ENCODE results near the gene DOCK2. TPM values are rescaled to one million over a fixed set of nuclear protein-coding genes. Genes with fewer than 3 reads are reported as not detected.

Gene DOCK2
- total RNA-seq, 1 experiment from 2014 or later = 4.6 TPM

DNA sequence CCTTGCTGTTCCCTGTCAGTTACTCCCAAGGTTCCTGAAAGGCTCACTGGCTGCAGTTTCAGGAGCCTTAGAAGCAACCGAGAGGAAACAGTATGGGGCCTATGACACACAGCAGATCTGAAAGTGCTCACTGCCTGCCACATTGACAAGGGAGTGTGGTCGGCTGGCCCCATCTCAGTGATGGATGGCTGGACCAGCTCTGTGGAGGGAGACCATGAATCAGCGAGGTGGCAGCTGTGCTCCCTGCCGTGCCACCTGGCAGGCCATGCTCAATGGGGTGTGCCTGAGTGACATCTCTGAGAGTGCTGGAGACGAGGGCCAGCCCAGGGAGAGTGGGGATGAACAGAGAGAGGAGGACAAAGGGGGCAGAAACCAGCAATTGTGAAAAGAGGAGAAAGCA lies 49.1 kb downstream of the DOCK2 start:
- H3K4me3 Mint-ChIP-seq = no peak overlapping the region
- no peaks in the 10 kb centered on the region for H3K27me3 Mint-ChIP-seq (ENCODE audit: low read depth)
- no peaks in the 10 kb centered on the region for H3K4me1 Mint-ChIP-seq
- no peaks in the 10 kb centered on the region for H3K9me3 Mint-ChIP-seq
- H3K36me3 Mint-ChIP-seq = no peaks in the 10 kb centered on the region
- POLR2A ChIA-PET = no interaction called here
- TF ChIP-seq JUN (CRISPR knock-in tag; IDR thresholded peaks at IDR 0.05) (no peak), ELF4 (CRISPR knock-in tag; IDR thresholded peaks at IDR 0.05; ENCODE audit: low read depth) (no peak), ZNF317 (CRISPR knock-in tag; IDR thresholded peaks at IDR 0.05; ENCODE audit: borderline replicate concordance, low read depth) (no peak), ESRRA (CRISPR knock-in tag; IDR thresholded peaks at IDR 0.05; ENCODE audit: borderline replicate concordance) (no peak), ZNF263 (CRISPR knock-in tag; IDR thresholded peaks at IDR 0.05; ENCODE audit: low read depth) (no peak), JAZF1 (CRISPR knock-in tag; IDR thresholded peaks at IDR 0.05) (no peak), ZNF281 (CRISPR knock-in tag; IDR thresholded peaks at IDR 0.05) (no peak), GTF2I (CRISPR knock-in tag; conservative IDR thresholded peaks at IDR 0.05) (no peak)
- TF ChIP-seq, protein P1, sequence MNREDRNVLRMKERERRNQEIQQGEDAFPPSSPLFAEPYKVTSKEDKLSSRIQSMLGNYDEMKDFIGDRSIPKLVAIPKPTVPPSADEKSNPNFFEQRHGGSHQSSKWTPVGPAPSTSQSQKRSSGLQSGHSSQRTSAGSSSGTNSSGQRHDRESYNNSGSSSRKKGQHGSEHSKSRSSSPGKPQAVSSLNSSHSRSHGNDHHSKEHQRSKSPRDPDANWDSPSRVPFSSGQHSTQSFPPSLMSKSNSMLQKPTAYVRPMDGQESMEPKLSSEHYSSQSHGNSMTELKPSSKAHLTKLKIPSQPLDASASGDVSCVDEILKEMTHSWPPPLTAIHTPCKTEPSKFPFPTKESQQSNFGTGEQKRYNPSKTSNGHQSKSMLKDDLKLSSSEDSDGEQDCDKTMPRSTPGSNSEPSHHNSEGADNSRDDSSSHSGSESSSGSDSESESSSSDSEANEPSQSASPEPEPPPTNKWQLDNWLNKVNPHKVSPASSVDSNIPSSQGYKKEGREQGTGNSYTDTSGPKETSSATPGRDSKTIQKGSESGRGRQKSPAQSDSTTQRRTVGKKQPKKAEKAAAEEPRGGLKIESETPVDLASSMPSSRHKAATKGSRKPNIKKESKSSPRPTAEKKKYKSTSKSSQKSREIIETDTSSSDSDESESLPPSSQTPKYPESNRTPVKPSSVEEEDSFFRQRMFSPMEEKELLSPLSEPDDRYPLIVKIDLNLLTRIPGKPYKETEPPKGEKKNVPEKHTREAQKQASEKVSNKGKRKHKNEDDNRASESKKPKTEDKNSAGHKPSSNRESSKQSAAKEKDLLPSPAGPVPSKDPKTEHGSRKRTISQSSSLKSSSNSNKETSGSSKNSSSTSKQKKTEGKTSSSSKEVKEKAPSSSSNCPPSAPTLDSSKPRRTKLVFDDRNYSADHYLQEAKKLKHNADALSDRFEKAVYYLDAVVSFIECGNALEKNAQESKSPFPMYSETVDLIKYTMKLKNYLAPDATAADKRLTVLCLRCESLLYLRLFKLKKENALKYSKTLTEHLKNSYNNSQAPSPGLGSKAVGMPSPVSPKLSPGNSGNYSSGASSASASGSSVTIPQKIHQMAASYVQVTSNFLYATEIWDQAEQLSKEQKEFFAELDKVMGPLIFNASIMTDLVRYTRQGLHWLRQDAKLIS (CRISPR knock-in tag; IDR thresholded peaks at IDR 0.05; ENCODE audit: borderline replicate concordance) = no peak
- TF ChIP-seq, protein P2, sequence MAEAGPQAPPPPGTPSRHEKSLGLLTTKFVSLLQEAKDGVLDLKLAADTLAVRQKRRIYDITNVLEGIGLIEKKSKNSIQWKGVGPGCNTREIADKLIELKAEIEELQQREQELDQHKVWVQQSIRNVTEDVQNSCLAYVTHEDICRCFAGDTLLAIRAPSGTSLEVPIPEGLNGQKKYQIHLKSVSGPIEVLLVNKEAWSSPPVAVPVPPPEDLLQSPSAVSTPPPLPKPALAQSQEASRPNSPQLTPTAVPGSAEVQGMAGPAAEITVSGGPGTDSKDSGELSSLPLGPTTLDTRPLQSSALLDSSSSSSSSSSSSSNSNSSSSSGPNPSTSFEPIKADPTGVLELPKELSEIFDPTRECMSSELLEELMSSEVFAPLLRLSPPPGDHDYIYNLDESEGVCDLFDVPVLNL (CRISPR knock-in tag; IDR thresholded peaks at IDR 0.05; ENCODE audit: borderline replicate concordance, low read depth) = no peak
- TF ChIP-seq, protein P3, sequence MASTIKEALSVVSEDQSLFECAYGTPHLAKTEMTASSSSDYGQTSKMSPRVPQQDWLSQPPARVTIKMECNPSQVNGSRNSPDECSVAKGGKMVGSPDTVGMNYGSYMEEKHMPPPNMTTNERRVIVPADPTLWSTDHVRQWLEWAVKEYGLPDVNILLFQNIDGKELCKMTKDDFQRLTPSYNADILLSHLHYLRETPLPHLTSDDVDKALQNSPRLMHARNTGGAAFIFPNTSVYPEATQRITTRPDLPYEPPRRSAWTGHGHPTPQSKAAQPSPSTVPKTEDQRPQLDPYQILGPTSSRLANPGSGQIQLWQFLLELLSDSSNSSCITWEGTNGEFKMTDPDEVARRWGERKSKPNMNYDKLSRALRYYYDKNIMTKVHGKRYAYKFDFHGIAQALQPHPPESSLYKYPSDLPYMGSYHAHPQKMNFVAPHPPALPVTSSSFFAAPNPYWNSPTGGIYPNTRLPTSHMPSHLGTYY (CRISPR knock-in tag; IDR thresholded peaks at IDR 0.05) = no peak
- TF ChIP-seq, protein P4, sequence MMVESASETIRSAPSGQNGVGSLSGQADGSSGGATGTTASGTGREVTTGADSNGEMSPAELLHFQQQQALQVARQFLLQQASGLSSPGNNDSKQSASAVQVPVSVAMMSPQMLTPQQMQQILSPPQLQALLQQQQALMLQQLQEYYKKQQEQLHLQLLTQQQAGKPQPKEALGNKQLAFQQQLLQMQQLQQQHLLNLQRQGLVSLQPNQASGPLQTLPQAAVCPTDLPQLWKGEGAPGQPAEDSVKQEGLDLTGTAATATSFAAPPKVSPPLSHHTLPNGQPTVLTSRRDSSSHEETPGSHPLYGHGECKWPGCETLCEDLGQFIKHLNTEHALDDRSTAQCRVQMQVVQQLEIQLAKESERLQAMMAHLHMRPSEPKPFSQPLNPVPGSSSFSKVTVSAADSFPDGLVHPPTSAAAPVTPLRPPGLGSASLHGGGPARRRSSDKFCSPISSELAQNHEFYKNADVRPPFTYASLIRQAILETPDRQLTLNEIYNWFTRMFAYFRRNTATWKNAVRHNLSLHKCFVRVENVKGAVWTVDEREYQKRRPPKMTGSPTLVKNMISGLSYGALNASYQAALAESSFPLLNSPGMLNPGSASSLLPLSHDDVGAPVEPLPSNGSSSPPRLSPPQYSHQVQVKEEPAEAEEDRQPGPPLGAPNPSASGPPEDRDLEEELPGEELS (CRISPR knock-in tag; IDR thresholded peaks at IDR 0.05) = no peak
- CTCF ChIA-PET = no interaction called here
- H3K27ac Mint-ChIP-seq = no peak overlapping the region
- DNase-seq (ENCODE audit: low spot score) (no peak), ATAC-seq (no peak)

DNA sequence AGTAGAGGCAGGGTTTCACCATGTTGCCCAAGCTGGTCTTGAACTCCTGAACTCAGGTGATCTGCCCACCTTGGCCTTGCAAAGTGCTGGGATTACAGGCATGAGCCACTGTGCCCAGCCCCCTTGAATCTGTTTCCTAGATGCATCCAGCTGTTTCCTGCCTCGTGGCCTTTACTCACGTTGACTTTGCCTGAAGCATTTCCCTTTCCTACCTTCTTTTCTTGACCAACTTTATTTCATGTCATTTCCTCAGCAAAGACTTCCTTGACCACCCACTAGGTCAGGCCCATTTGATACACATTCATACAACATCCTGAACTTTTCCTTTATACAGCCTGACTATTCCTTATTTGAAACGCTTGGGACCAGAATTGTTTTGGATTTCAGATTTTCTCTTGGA lies 51.0 kb downstream of the DOCK2 start:
- TF ChIP-seq SMAD4 (CRISPR knock-in tag; IDR thresholded peaks at IDR 0.05) = no peak
- TF ChIP-seq, protein P5, sequence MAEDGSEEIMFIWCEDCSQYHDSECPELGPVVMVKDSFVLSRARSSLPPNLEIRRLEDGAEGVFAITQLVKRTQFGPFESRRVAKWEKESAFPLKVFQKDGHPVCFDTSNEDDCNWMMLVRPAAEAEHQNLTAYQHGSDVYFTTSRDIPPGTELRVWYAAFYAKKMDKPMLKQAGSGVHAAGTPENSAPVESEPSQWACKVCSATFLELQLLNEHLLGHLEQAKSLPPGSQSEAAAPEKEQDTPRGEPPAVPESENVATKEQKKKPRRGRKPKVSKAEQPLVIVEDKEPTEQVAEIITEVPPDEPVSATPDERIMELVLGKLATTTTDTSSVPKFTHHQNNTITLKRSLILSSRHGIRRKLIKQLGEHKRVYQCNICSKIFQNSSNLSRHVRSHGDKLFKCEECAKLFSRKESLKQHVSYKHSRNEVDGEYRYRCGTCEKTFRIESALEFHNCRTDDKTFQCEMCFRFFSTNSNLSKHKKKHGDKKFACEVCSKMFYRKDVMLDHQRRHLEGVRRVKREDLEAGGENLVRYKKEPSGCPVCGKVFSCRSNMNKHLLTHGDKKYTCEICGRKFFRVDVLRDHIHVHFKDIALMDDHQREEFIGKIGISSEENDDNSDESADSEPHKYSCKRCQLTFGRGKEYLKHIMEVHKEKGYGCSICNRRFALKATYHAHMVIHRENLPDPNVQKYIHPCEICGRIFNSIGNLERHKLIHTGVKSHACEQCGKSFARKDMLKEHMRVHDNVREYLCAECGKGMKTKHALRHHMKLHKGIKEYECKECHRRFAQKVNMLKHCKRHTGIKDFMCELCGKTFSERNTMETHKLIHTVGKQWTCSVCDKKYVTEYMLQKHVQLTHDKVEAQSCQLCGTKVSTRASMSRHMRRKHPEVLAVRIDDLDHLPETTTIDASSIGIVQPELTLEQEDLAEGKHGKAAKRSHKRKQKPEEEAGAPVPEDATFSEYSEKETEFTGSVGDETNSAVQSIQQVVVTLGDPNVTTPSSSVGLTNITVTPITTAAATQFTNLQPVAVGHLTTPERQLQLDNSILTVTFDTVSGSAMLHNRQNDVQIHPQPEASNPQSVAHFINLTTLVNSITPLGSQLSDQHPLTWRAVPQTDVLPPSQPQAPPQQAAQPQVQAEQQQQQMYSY (CRISPR knock-in tag; IDR thresholded peaks at IDR 0.05) = no peak
- no peak for TF ChIP-seq NFATC4 (CRISPR knock-in tag; IDR thresholded peaks at IDR 0.05)
- no peak for TF ChIP-seq KAT7 (CRISPR knock-in tag; IDR thresholded peaks at IDR 0.05; ENCODE audit: borderline replicate concordance)
- TF ChIP-seq ZNF416 (CRISPR knock-in tag; IDR thresholded peaks at IDR 0.05) = no peak
- no peak for TF ChIP-seq ZNF232 (CRISPR knock-in tag; IDR thresholded peaks at IDR 0.05)
- no peaks in the 10 kb centered on the region for H3K9me3 Mint-ChIP-seq
- ChIA-PET CTCF (no interaction called here), POLR2A (no interaction called here)
- no peak overlapping the region for H3K27ac Mint-ChIP-seq
- DNase-seq (ENCODE audit: low spot score) = no peak
- H3K4me1 Mint-ChIP-seq = no peaks in the 10 kb centered on the region
- H3K4me3 Mint-ChIP-seq = no peak overlapping the region
- no peak for ATAC-seq
- H3K36me3 Mint-ChIP-seq = no peaks in the 10 kb centered on the region
- no peaks in the 10 kb centered on the region for H3K27me3 Mint-ChIP-seq (ENCODE audit: low read depth)

All from WTC11 (cell line).